Fibroblast of the aortic adventitia (primary cell): ENCODE measurements around the gene SOS1. TPM values are rescaled to one million over a fixed set of nuclear protein-coding genes. Genes with fewer than 3 reads are reported as not detected.
A peak's percentile ranks its signal among the peaks of the same experiment; 100 is the strongest.

Experiments used
- DNase-seq: peaks from one replicate; pipeline ENCODE4 v3.0.0-alpha.2; 2010; ENCODE audit warnings: low read depth
- H3K4me3 ChIP-seq: 2 replicates; pipeline ENCODE4 v1.5.1; 2011; ENCODE audit warnings: low read depth, mild to moderate bottlenecking, control low read depth, low read length, moderate library complexity
- CTCF ChIP-seq: IDR thresholded peaks from 2 replicates; pipeline ENCODE4 v1.5.1; 2011; ENCODE audit warnings: mild to moderate bottlenecking, low read length, control low read depth, inconsistent platforms; ENCODE audit not compliant: insufficient read depth
- total RNA-seq: library from RNA; depleted of rRNA; stranded (reverse); fragments of >200 nt; gene quantifications from 2 replicates; pipeline ENCODE4 v1.2.3, GENCODE V29; 2012; ENCODE audit warnings: low replicate concordance

The SOS1 gene
- total RNA-seq, 1 donor, result 27.9 TPM

GRCh38 chr2:39091063-39091462 is 29.8 kb downstream of the SOS1 start:
- TF ChIP-seq CTCF, result no peak
- H3K4me3 ChIP-seq, result no peak overlapping the region
- no peak for DNase-seq

- no peak for DNase-seq
- TF ChIP-seq CTCF, result no peak
These were observed 40.7 kb downstream of the SOS1 start for GRCh38 chr2:39080152-39080551.

DNA sequence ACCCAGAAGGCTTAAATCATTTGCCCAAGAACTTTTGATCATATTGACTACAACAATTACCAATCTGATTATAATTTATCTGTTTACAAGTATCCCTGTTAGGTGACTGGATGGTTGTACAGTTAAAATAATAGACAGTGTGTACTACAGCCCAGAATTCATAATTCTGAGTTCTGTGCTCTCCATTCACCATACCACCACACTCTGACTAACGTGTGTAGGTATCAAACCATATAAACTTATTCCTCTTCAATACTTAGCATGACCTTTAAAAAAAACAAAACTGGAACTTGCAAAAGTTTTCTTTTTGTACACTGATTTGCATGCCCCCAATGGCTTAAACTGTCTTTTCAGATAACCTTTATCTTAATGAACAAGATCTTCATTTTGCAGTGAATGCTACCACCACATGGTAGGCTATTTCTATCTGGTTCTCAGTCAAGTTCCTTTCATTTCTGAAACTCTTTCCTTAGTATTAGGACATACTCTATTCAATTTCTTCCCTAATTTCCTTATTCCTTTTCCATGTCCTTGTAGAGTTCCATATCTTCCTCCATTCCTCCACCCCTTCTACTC is 50.9 kb downstream of the SOS1 start:
- DNase-seq, result no peak
- no peak overlapping the region for H3K4me3 ChIP-seq
- no peak for TF ChIP-seq CTCF

More at GRCh38 chr2:39080152-39080551, 40.7 kb downstream of the SOS1 start:
- no peak overlapping the region for H3K4me3 ChIP-seq

GRCh38 chr2:39069136-39069515 is 51.7 kb downstream of the SOS1 start:
- H3K4me3 ChIP-seq, result no peak overlapping the region
- TF ChIP-seq CTCF, result peak; percentile 3
- DNase-seq, result peak; percentile 8

DNA sequence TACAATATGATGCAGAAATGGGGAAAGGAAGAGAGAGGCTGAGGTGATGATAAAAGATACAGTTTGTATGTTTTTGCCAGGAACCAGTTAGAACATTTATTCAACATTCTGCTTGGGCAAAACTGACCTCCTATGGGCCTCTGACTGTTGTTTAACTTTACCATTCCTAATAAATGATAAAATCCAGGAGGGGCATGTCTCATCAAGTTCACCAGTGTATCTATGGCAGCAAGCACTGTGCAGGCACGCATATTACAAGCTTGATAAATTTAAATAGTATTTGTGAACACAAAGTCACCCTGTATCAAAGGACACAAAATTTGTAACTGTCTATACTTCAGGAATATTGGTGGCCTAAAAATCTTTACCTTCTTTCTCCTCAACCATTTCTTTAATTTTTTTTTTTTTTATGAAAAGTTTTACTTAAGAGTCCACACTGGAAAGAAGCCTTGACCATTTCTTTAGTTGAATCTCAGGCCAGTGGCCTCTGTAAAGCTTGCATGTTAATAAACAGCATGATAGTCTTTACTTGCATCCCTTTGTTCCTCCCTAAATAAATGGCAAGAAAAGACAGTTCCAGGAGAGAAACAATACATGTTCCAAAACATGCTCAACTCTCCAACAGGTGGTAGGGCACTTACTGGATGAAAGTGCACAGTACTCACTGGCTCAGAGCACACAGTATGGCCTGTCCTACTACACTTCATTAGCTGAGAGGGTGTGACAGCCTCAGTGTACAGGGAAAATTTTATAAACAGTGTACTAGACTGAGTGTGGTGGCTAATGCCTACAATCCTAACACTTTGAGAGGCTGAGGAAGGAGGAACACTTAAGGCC is 52.3 kb downstream of the SOS1 start:
- DNase-seq, result no peak
- no peak for TF ChIP-seq CTCF
- H3K4me3 ChIP-seq, result no peak overlapping the region

- DNase-seq, result no peak
- no peak overlapping the region for H3K4me3 ChIP-seq
- no peak for TF ChIP-seq CTCF
These were observed 55.2 kb downstream of the SOS1 start for GRCh38 chr2:39065616-39066015.
